NCI-H510A (cell line): Measurements from ENCODE around the gene DSTYK.
"Not testable (repeated sequence)": the region's sequence is repeated elsewhere in the genome, so short reads cannot be mapped to it uniquely, and the experiment has no call there.

ENCODE experiments used
- DNase-seq: peaks from one replicate; lab custom pipeline; 2025; lab: John Stamatoyannopoulos, UW

Gene DSTYK

DNA sequence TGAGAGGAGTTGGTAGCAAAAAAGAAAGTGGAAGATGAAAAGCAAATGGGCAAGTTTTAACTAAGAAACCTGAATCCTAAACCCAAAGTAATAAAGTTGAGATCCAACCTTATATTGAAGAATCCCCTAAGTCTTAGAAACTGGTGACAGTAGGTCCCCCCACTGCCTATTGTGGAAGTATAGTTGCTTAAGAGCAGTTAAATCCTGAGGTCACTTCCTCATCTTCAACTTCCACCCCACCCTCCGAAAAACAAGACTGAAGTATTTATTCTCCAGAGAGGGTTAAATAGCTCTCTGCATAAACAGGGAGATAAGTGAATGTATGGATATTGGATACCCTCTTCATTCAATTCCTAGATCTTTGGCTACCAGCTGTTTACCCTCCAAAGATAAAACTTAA is 3.3 kb upstream of the DSTYK start:
- no peak for DNase-seq

DNA sequence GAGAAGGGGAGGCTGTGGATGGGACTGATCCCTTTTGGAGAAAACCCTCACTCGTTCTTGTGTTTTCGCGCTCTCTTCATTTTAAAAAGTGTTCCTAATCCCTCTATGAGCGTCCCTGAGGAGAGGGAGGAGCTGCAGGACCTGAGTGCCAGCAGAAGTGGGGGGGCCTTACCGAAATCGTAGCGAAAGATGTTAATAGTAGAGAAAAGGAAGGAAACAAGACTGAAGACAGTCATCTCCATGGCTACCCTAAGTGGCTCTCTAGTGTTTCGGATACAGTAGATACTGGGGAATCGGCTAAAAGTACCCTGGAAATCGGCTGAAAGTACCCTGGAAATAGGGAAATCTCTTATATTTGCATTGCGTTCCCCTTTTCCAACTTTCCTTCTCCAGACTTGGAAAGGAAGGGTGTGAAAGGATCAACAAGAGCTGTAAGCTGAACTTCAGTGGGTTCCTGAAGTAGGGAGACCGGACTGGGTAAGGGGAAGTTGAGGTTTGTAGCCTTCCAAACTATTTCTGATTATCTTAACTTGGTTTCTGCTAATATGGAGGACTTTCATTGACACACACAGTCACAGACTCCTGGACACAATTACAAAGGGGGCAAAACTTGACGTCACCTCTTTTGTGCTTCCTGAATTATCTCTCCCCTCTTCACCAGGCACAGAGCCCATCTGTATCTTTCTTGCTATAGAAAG is 486 bp upstream of the DSTYK start:
- no peak for DNase-seq

- DNase-seq, result no peak
These were observed 740 bp downstream of the DSTYK start for GRCh38 chr1:205210756-205211168.

- no peak for DNase-seq
These were observed 2.7 kb downstream of the DSTYK start for GRCh38 chr1:205208811-205209210.

GRCh38 chr1:205205055-205205454 is 6.4 kb downstream of the DSTYK start:
- no peak for DNase-seq

DNA sequence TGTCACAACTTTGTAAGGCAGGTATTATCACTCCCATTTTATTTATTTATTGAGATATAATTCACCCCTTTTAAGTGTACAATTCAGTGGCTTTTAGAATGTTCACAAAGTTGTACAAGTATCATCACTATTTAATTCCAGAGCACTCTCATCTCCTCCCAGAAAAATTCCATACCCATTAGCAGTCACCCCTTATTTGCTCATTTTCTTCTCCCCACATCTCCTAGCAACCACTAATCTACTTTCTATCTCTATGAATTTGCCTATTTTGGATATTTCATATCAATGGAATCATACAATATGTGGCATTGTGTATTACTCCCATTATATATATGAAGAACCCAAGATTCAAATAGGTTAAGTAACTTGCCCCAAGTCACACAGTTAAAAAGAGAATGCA is 7.0 kb downstream of the DSTYK start:
- no peak for DNase-seq

DNA sequence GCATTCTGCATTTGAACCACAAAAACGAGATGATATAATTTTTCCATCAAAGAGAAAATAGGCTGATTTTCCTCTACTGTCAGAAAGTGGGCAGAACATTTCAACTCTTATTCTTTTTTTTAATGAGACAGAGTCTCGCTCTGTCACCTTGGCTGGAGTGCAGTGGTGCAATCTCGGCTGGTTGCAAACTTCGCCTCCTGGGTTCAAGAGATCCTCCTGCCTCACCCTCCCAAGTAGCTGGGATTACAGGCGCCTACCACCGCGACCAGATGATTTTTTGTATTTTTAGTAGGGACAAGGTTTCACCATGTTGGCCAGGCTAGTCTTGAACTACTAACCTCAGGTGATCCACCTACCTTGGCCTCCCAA is 11.6 kb downstream of the DSTYK start:
- no peak for DNase-seq

DNA sequence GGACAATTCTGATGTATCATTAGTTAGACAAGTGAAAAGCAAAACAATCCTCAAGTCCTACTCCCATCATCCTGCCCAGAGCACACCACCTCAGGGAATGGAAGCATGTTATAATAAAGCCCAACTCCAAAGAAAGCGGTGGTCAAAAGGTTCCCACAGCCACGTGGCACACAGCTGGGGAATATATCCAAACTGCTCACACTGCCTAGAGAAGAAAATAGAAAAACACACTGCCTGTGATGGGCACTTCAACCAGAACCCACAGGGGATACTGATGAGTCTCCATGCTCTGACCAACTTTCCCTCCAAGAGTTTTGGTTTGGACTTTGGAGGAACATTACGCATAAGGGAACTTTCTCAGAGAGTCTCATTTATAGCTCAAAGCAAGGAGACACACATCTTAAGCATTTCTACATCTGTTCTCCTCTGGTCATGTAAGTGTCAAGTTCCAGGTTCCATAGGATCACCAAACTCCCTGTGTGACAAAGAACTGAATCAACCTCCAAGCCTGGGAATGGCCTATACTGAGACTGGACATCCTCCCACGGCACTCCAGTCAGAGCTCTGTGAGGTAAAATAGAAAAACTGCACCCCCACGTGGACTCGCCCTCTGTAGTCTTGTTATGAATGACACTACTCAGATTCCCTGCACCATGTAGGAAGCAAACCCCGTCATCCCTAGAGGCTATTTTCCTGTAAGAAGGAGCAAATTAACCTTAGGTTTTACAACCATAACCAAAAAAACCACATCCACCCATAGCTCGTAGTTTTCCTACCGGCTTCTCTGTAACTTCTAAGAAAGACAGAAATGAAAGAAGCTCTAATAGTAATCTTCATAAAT is 12.2 kb downstream of the DSTYK start:
- DNase-seq, result no peak

- no peak for DNase-seq
These were observed 19.2 kb downstream of the DSTYK start for GRCh38 chr1:205192287-205192686.

GRCh38 chr1:205191622-205192021 is 19.9 kb downstream of the DSTYK start:
- no peak for DNase-seq

GRCh38 chr1:205190845-205191577 is 20.5 kb downstream of the DSTYK start:
- no peak for DNase-seq

DNA sequence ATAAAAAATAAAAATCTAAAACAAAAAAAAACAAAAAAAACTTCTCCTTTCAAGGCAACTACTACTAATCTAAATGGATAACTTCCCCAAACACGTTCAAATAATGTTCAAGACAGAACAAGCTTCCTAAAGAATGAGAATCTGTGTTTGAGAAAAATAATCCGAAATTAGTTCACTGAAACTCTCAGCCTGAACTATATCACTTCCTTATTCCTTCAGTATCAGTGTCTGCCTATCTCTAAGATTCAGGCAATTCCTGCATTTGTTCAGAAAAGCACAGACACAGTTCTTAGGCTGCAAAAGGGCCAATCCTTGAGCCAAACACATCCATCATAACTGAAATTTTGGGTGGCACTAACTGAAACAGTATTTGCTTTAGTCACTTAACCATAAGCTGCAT is 22.4 kb downstream of the DSTYK start:
- DNase-seq, result no peak

- DNase-seq, result no peak
These were observed 22.9 kb downstream of the DSTYK start for GRCh38 chr1:205188596-205188995.

- DNase-seq, result no peak
These were observed 23.4 kb downstream of the DSTYK start for GRCh38 chr1:205188098-205188497.

- no peak for DNase-seq
These were observed 24.1 kb downstream of the DSTYK start for GRCh38 chr1:205187420-205187819.

DNA sequence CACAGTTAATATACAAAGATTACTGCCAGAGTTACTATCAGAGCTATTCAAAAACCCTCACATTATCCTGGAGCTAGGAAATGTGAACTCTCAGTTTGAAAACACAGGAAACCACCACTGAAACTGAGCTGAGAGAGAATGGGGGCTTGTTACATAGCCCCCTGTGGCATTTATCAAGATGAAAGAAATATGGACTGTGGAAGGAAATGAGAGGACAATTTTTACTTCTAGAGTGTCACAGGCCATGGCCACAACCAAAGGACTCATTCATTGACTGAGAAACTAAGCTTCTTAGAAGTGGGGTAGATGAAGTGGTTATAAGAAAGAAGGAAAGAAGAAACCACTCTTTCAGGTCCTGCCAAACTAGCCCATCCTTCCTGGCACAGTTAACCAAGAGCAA is 25.3 kb downstream of the DSTYK start:
- DNase-seq, result no peak

DNA sequence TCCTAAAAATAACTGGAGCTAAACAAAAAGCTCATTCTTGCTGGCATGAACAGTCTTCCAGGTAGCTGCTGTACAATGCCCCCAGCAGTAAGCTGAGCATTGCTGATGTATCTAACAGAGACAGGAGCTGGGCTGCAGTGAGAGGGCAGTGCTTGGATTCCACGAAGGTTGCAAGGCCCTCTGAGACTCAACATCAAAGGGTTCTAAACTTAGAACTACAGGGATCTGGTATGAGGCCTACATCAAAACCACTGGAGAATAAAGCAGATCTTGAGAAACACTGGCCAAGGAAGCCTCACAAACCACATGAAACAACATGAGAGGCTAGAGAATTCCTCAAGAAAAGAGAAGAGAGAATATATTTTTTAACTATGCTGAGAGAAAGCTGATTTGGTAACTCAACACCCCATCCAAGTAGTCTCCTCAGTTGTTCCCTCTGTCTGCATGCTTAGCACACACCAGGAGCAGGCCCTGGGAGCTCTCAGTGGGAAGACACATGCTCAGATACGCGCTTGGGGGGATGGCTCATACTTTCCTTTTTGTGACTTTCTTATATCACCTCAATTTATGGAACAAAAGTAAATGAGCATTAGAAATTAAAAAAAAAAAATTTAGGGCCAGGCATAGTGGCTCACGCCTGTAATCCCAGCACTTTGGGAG is 27.7 kb downstream of the DSTYK start:
- DNase-seq, result no peak

- DNase-seq, result no peak
These were observed 28.6 kb downstream of the DSTYK start for GRCh38 chr1:205182930-205183329.

DNA sequence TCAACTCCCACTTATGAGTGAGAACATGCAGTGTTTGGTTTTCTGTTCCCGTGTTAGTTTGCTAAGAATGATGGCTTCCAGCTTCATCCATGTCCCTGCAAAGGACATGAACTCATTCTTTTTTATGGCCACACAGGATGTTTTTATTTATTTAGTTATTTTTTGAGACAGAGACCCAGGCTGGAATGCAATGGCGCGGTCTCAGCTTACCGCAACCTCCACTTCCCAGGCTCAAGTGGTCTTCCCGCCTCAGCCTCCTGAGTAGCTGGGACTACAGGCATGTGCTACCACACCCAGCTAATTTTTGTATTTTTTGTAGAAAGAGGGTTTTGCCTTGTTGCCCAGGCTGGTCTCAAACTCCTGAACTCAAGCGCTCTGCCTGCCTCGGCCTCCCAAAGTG is 31.2 kb downstream of the DSTYK start:
- DNase-seq, result not testable (repeated sequence)

GRCh38 chr1:205179842-205180241 is 31.7 kb downstream of the DSTYK start:
- no peak for DNase-seq

DNA sequence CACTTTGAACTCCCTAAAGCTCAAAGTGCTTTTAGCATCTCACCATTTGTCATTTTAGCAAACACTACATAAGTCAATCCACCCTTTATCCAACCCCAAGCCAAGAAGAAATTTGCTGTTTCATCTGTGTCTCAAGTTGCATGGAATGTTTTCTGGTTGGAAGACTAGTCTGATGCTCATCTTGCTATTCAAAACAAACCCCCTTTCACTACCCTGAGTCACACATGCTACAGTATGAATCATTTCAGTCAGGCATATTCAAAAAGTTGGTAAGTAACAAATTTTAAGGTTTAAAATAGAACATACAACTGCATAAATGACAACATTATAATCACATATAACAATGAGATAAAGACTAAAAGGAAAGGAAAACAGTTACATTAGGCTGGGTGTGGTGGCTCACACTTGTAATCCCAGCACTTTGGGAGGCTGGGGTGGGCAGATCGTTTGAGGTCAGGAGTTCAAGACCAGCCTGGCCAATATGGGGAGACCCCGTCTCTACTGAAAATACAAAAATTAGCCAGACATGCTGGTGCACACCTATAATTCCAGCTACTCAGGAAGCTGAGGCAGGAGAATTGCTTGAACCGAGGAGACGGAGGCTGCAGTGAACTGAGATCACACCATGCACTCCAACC is 38.7 kb downstream of the DSTYK start:
- no peak for DNase-seq

GRCh38 chr1:205171369-205171768 is 40.1 kb downstream of the DSTYK start:
- DNase-seq, result no peak
